Measurements from ENCODE around the gene ZMIZ1. TPM values are rescaled to one million over a fixed set of nuclear protein-coding genes. Genes with fewer than 3 reads are reported as not detected.

ZMIZ1 gene
- total RNA-seq, 1 donor from 2014 or later: 173 TPM

DNA sequence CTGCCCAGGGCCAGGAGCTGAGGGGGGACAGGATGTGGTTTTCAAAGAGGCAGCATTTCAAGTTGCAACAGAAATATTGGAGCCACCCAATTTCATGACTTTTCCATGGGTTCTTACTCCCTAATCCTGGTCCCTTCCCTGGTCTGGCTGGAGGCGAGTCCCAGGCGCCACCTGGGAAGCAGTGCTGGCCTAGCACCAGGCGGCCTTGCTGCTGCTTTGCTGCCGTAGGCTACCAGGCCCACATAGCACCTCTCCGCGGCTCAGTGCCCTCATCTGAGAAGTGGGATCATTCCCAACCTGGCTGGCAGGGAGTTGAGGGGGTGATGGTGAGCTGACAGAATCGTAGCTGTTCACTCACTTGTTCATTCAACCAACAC, 33.7 kb downstream of the ZMIZ1 start:
- Mint-ChIP-seq H3K4me1 (peaks cover 35% of the 10 kb centered on the region), H3K4me3 (no peak overlapping the region), H3K9me3 (no peaks in the 10 kb centered on the region), H3K27me3 (ENCODE audit: low read depth) (no peaks in the 10 kb centered on the region), H3K27ac (peak overlapping the region; percentile 89), H3K36me3 (no peaks in the 10 kb centered on the region)
- no peak for DNase-seq (ENCODE audit: low spot score in 2 of 2, unreplicated experiment in 2 of 2)
- TF ChIP-seq, protein P1, sequence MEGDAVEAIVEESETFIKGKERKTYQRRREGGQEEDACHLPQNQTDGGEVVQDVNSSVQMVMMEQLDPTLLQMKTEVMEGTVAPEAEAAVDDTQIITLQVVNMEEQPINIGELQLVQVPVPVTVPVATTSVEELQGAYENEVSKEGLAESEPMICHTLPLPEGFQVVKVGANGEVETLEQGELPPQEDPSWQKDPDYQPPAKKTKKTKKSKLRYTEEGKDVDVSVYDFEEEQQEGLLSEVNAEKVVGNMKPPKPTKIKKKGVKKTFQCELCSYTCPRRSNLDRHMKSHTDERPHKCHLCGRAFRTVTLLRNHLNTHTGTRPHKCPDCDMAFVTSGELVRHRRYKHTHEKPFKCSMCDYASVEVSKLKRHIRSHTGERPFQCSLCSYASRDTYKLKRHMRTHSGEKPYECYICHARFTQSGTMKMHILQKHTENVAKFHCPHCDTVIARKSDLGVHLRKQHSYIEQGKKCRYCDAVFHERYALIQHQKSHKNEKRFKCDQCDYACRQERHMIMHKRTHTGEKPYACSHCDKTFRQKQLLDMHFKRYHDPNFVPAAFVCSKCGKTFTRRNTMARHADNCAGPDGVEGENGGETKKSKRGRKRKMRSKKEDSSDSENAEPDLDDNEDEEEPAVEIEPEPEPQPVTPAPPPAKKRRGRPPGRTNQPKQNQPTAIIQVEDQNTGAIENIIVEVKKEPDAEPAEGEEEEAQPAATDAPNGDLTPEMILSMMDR (IDR thresholded peaks at IDR 0.05; ENCODE audit: unreplicated experiment): no peak

DNA sequence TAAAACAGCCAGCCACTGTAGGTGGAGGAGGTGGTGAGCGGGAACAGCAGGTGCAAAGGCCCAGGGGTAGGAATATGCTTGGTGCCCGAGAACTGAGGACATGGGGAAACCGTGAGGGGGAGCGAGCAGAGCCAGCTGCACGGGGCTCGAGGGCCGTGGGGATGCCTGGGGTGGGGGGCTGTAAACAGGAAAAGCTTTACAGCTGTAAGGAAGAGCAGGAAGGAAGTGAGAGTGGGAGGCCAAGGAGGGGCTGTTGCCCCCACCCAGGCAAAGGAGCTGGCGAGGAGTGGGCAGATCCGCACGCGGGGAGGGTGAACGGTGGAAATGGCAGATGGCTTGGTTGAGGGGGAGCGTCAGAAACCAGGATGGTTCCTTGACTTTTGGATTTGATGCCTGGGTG, 34.4 kb downstream of the ZMIZ1 start:
- Mint-ChIP-seq H3K9me3 (no peaks in the 10 kb centered on the region), H3K4me1 (peaks cover 37% of the 10 kb centered on the region), H3K4me3 (no peak overlapping the region), H3K27me3 (ENCODE audit: low read depth) (no peaks in the 10 kb centered on the region), H3K36me3 (no peaks in the 10 kb centered on the region), H3K27ac (peak overlapping the region; percentile 25)
- TF ChIP-seq, protein P1 (IDR thresholded peaks at IDR 0.05; ENCODE audit: unreplicated experiment): no peak
- DNase-seq (ENCODE audit: low spot score in 2 of 2, unreplicated experiment in 2 of 2): no peak

DNA sequence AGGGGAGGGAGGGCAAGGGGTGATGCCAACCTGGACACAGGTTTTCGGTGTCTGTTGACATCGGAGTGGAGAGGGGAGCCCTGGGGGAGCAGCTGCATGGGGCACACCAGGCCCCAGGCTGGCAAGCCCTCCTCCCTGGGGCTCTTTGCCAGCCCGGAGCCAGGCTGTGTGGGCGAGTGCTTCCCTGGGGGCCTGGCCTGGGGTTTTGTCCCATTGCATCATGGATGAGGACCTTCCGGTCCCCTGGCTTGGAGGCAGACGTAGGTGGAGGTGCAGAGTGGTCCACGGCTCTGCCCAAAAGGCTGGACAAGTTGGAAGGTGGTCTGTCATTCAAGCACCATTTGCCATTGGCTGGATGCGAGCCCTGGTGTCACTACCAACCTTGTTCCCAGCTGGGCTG, 34.8 kb downstream of the ZMIZ1 start:
- Mint-ChIP-seq H3K36me3 (no peaks in the 10 kb centered on the region), H3K27me3 (ENCODE audit: low read depth) (no peaks in the 10 kb centered on the region), H3K9me3 (no peaks in the 10 kb centered on the region)

DNA sequence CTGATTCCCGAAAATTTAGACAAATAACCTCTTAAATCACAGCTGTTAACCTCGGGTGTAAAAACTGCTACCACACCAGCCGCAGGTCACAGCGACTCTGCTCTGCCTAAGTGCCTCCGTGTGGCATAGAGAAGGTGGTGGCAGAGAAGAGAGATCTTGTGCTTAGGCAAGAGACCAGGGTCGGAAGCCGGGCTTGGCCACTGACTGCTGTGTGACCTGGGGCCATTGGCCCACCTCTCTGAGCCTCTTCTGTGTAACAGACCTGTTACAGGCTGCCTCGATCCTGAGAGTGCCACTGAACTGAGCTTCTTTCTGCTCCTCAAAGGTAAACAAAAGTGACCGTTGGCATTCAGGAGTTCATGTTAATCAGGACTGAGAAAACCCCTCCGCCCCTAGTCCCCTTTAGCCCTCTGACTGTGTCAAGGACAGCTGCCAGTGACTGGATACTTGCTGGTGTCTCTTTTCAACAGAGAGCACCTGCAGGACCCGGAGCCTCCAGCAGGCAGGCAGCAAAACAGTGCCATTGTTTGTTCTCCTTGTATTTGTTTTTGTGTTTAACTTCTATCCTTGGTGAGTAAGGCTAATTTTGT, 36.5 kb downstream of the ZMIZ1 start:
- Mint-ChIP-seq H3K4me3 (no peak overlapping the region), H3K27me3 (ENCODE audit: low read depth) (no peaks in the 10 kb centered on the region)

More for the DNA sequence above, 34.8 kb downstream of the ZMIZ1 start:
- Mint-ChIP-seq H3K27ac (no peak overlapping the region), H3K4me1 (peaks cover 37% of the 10 kb centered on the region), H3K4me3 (no peak overlapping the region)
- TF ChIP-seq, protein P1 (IDR thresholded peaks at IDR 0.05; ENCODE audit: unreplicated experiment): no peak
- no peak for DNase-seq (ENCODE audit: low spot score in 2 of 2, unreplicated experiment in 2 of 2)

DNA sequence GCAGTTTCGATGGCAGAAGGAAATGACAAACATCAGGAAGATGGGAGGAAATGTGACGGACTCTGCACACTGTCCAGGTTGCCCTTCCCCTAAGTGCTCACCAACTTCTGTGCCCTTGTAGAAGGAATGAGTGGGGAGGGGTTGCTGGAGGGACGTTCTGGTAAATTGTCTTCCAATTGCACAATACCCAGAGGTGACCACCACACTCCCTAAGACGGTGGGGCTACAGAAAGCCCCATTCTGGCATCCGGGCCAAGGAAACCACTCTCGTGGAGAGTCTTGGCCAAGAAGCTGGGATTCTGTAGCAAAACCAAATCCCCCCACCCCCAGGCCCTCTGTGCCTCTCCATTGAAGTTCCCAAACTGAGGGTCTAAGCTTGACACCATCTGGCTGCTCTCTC, 37.1 kb downstream of the ZMIZ1 start:
- H3K4me1 Mint-ChIP-seq: peaks cover 26% of the 10 kb centered on the region
- TF ChIP-seq, protein P1 (IDR thresholded peaks at IDR 0.05; ENCODE audit: unreplicated experiment): no peak
- H3K9me3 Mint-ChIP-seq: no peaks in the 10 kb centered on the region
- no peak for DNase-seq (ENCODE audit: low spot score in 2 of 2, unreplicated experiment in 2 of 2)
- no peak overlapping the region for H3K27ac Mint-ChIP-seq
- H3K27me3 Mint-ChIP-seq (ENCODE audit: low read depth): no peaks in the 10 kb centered on the region
- H3K36me3 Mint-ChIP-seq: no peaks in the 10 kb centered on the region
- H3K4me3 Mint-ChIP-seq: no peak overlapping the region

More for the DNA sequence above, 36.5 kb downstream of the ZMIZ1 start:
- Mint-ChIP-seq H3K27ac (no peak overlapping the region), H3K4me1 (peaks cover 31% of the 10 kb centered on the region), H3K9me3 (no peaks in the 10 kb centered on the region), H3K36me3 (no peaks in the 10 kb centered on the region)
- TF ChIP-seq, protein P1 (IDR thresholded peaks at IDR 0.05; ENCODE audit: unreplicated experiment): no peak
- DNase-seq (ENCODE audit: low spot score in 2 of 2, unreplicated experiment in 2 of 2): no peak

Measured in mesothelial cell of epicardium (in vitro differentiated cells).